Aorta (tissue), 5 donors: Measurements from ENCODE around the gene MARVELD3. TPM values are rescaled to one million over a fixed set of nuclear protein-coding genes. Genes with fewer than 3 reads are reported as not detected.
A peak's percentile ranks its signal among the peaks of the same experiment; 100 is the strongest.
"Not testable (repeated sequence)": the region's sequence is repeated elsewhere in the genome, so short reads cannot be mapped to it uniquely, and the experiment has no call there.

ENCODE experiments used
- ATAC-seq: fragments of 200-7000 bp; cut with Tn5 transposase; one replicate; pipeline ENCODE4 v1.9.1; 2022; ENCODE audit warnings: moderate library complexity; ENCODE audit not compliant: low FRiP score
- DNase-seq, 2 donors: peaks; one replicate each; pipeline ENCODE4 v3.0.0-alpha.2; 2020
- H3K27ac ChIP-seq, 2 donors: one replicate each; pipeline ENCODE4 v1.5.1; 2013; ENCODE audit warnings: low read length in 2 of 2, mild to moderate bottlenecking in 2 of 2, moderate library complexity in 2 of 2, control low read depth in 1 of 2, inconsistent platforms in 1 of 2, low read depth in 1 of 2
- H3K27me3 ChIP-seq, 2 donors: one replicate each; pipeline ENCODE4 v1.6.1; 2013; ENCODE audit warnings: control low read depth in 1 of 2, low read length in 1 of 2, mild to moderate bottlenecking in 1 of 2, moderate library complexity in 1 of 2; ENCODE audit not compliant: insufficient read depth in 2 of 2, control insufficient read depth in 1 of 2
- H3K36me3 ChIP-seq, 2 donors: one replicate each; pipeline ENCODE4 v1.6.1; 2013; ENCODE audit warnings: control low read depth in 1 of 2, low read length in 1 of 2, mild to moderate bottlenecking in 1 of 2; ENCODE audit not compliant: insufficient read depth in 2 of 2, control insufficient read depth in 1 of 2
- H3K4me1 ChIP-seq, 2 donors: one replicate each; pipeline ENCODE4 v1.6.1; 2013; ENCODE audit warnings: low read length in 2 of 2, control low read depth in 1 of 2, mild to moderate bottlenecking in 1 of 2, moderate library complexity in 1 of 2; ENCODE audit not compliant: insufficient read depth in 2 of 2, control insufficient read depth in 1 of 2
- H3K4me3 ChIP-seq, 2 donors: one replicate each; pipeline ENCODE4 v1.5.1; 2013; ENCODE audit warnings: low read length in 2 of 2, control low read depth in 1 of 2, mild to moderate bottlenecking in 1 of 2
- H3K9me3 ChIP-seq: one replicate; pipeline ENCODE4 v1.6.1; 2013; ENCODE audit warnings: mild to moderate bottlenecking, low read length; ENCODE audit not compliant: control insufficient read depth
- WGBS, 2 donors: extraction: QIAGEN DNeasy Blood & Tissue Kit; methylation state at CpG; one replicate each; pipeline ENCODE4 v1.1.7; 2013; 5-methylcytosine and 5-hydroxymethylcytosine counted together
- intact Hi-C, 2 donors: fragments of 100-400 bp; cut with DNase I; formaldehyde crosslinking; loops; one replicate each; pipeline versions ENCODE4 v1.14.2 to v1.15.0; 2022
- long read RNA-seq, 2 donors: library from polyadenylated mRNA; unstranded; transcript quantifications; one replicate each; pipeline ENCODE4 v2.0.0, GENCODE V29; 2020 to 2021
- polyA plus RNA-seq, 2 donors: library from polyadenylated mRNA; stranded (reverse); fragments of 200-250 nt; gene quantifications; one replicate each; pipeline ENCODE4 v1.2.3, GENCODE V29; 2013
- total RNA-seq, 2 donors: library from RNA; stranded (reverse); fragmentation: NEBNext Ultra II Directional; extraction: Animal tissue kit (Norgen Biotek cat#: 25700); gene quantifications; one replicate each; pipeline ENCODE4 v1.2.1, GENCODE V29; 2021
- donor health status: healthy with polysubstance abuse.
- donor health status: Bipolar disorder and iron deficiency.
- donor health status: DM: no; HTN: no; CAD: no.
- donor health status: DM: no; HTN: no; CAD: no.
- donor health status: DM: yes; HTN: yes; CAD: no.

MARVELD3 gene
- total RNA-seq, result not detected
- 1 to 10 TPM in 1 of 2 donors, not detected in 1; 5.0 TPM for polyA plus RNA-seq
- long read RNA-seq, donor 1, partial matches to known transcripts, result 0 of 1 reads
- long read RNA-seq, donor 1, other reads (novel, unspliced or antisense), result 1 of 1 reads
- long read RNA-seq, donor 2, partial matches to known transcripts, result 0 of 1 reads
- long read RNA-seq, donor 2, other reads (novel, unspliced or antisense), result 1 of 1 reads

- DNase-seq (peak in 1 of 2 donors; percentile 52), ATAC-seq (no peak)
- Histone ChIP-seq H3K9me3 (peaks cover 1% of the 10 kb centered on the region), H3K4me1 (no peaks in the 10 kb centered on the region), H3K4me3 (no peak within 1 kb of the TSS), H3K27ac (no peak within 1 kb of the TSS), H3K27me3 (peaks cover 0 to 2% of the 10 kb centered on the region in 2 donors), H3K36me3 (no peaks in the 10 kb centered on the region)
- intact Hi-C loops, result no loop called here
- 1 to 2% methylated on average over 83 to 98 of the region's 98 CpGs for WGBS, 2 donors
Measured at GRCh38 chr16:71626018-71626857, at the start of gene MARVELD3. Gene MARVELD3, plus strand, starts transcription at chr16:71626184. Its CDS starts 46 bp downstream, at chr16:71626230.

GRCh38 chr16:71576971-71577370, 49.0 kb upstream of the MARVELD3 start, which contains the start of gene TAT:
Gene TAT, minus strand, starts transcription at chr16:71577092. Its CDS starts 677 bp downstream, at chr16:71576415.
- intact Hi-C loops, result no loop called here
- H3K4me1 ChIP-seq, result no peaks in the 10 kb centered on the region
- no peak within 1 kb of the TSS for H3K4me3 ChIP-seq
- H3K36me3 ChIP-seq, result no peaks in the 10 kb centered on the region
- no peak within 1 kb of the TSS for H3K27ac ChIP-seq
- no peaks in the 10 kb centered on the region for H3K27me3 ChIP-seq
- ATAC-seq (no peak), DNase-seq (no peak)
- peaks cover 2% of the 10 kb centered on the region for H3K9me3 ChIP-seq
- WGBS, 2 donors, result 22 to 28% methylated on average over 3 of the region's 3 CpGs

- H3K36me3 ChIP-seq, ATAC-seq, intact Hi-C loops, H3K27ac ChIP-seq, DNase-seq, H3K27me3 ChIP-seq, H3K4me3 ChIP-seq, H3K4me1 ChIP-seq, H3K9me3 ChIP-seq: not testable (repeated sequence)
- 88 to 91% methylated on average over 5 of the region's 5 CpGs for WGBS, 2 donors
Measured at GRCh38 chr16:71582553-71582848, 43.5 kb upstream of the MARVELD3 start.

- Histone ChIP-seq H3K4me1 (no peaks in the 10 kb centered on the region), H3K9me3 (peaks cover 2% of the 10 kb centered on the region), H3K4me3 (no peak overlapping the region), H3K27ac (no peak overlapping the region), H3K27me3 (no peaks in the 10 kb centered on the region), H3K36me3 (no peaks in the 10 kb centered on the region)
- intact Hi-C loops, result no loop called here
- ATAC-seq (no peak), DNase-seq (no peak)
- WGBS, 2 donors, result 85 to 89% methylated on average over 3 of the region's 3 CpGs
Measured at GRCh38 chr16:71584543-71585317, 41.3 kb upstream of the MARVELD3 start.

GRCh38 chr16:71585318-71585703, 40.7 kb upstream of the MARVELD3 start:
- ATAC-seq (no peak), DNase-seq (no peak)
- H3K4me1 ChIP-seq, result no peaks in the 10 kb centered on the region
- H3K36me3 ChIP-seq, result no peaks in the 10 kb centered on the region
- 57 to 58% methylated on average over 4 of the region's 4 CpGs for WGBS, 2 donors
- no peaks in the 10 kb centered on the region for H3K27me3 ChIP-seq
- no peak overlapping the region for H3K4me3 ChIP-seq
- intact Hi-C loops, result no loop called here
- no peak overlapping the region for H3K27ac ChIP-seq
- H3K9me3 ChIP-seq, result peaks cover 2% of the 10 kb centered on the region

GRCh38 chr16:71589334-71589733, 36.6 kb upstream of the MARVELD3 start:
- intact Hi-C loops, H3K27ac ChIP-seq, H3K9me3 ChIP-seq, H3K4me3 ChIP-seq, H3K27me3 ChIP-seq, H3K4me1 ChIP-seq, H3K36me3 ChIP-seq, ATAC-seq, DNase-seq: not testable (repeated sequence)
- WGBS, 2 donors, result 93 to 96% methylated on average over 20 to 30 of the region's 30 CpGs

GRCh38 chr16:71590071-71590470, 35.9 kb upstream of the MARVELD3 start:
- no CpG with 5 or more reads among the region's 2 CpGs for WGBS, 2 donors
- ATAC-seq, H3K27me3 ChIP-seq, intact Hi-C loops, H3K9me3 ChIP-seq, H3K4me1 ChIP-seq, DNase-seq, H3K27ac ChIP-seq, H3K36me3 ChIP-seq, H3K4me3 ChIP-seq: not testable (repeated sequence)

GRCh38 chr16:71590584-71590983, 35.4 kb upstream of the MARVELD3 start:
- Histone ChIP-seq H3K27ac (no peak overlapping the region), H3K4me3 (no peak overlapping the region), H3K9me3 (no peaks in the 10 kb centered on the region), H3K27me3 (no peaks in the 10 kb centered on the region), H3K4me1 (no peaks in the 10 kb centered on the region), H3K36me3 (no peaks in the 10 kb centered on the region)
- DNase-seq (no peak), ATAC-seq (no peak)
- intact Hi-C loops, result no loop called here
- 80 to 81% methylated on average over 4 of the region's 4 CpGs for WGBS, 2 donors
